NCI-H526 (cell line): Measurements from ENCODE around the gene STARD3NL.
"Not testable (repeated sequence)": the region's sequence is repeated elsewhere in the genome, so short reads cannot be mapped to it uniquely, and the experiment has no call there.

Experiments
- DNase-seq, 2 experiments: peaks; one replicate each; lab custom pipeline; 2025; lab: John Stamatoyannopoulos, UW

The STARD3NL gene

DNA sequence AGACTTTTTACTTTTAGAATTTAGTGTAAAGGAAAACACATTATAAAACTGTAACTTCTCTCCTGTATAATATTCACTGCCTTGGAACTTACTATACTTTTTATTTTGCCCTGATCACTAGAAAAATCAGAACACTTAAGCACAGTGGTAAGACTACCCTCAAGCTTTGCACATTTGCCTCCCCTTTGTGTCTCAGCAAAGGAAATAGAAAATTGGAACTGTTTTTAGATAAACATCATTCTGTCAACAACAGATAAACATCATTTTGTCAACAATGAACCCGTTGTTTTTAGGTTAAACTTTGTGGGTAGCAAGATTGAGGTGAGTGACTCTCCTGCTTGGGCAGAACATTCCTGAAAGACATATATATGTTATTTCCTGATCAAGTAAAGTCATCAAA, 86.6 kb downstream of the STARD3NL start:
- not testable (repeated sequence) for DNase-seq

DNA sequence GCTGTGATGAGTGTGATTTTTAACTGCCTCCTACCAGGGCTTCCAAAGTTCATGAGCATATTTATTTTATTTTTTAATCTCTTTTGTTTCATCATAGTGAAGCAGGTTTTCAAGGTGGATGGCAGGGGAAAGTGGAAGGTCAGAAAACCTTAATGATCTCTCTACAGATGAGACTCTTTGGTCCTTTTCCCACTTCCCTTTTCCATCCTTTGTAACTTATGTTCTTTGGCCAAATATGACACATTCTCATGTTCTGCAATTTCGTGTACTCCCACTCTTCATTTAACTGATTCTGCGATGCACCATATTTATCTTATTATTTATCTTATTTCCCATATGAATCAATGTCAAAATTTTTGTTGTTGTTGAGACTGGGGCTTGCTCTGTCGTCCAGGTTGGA, 87.9 kb downstream of the STARD3NL start:
- DNase-seq: not testable (repeated sequence)

DNA sequence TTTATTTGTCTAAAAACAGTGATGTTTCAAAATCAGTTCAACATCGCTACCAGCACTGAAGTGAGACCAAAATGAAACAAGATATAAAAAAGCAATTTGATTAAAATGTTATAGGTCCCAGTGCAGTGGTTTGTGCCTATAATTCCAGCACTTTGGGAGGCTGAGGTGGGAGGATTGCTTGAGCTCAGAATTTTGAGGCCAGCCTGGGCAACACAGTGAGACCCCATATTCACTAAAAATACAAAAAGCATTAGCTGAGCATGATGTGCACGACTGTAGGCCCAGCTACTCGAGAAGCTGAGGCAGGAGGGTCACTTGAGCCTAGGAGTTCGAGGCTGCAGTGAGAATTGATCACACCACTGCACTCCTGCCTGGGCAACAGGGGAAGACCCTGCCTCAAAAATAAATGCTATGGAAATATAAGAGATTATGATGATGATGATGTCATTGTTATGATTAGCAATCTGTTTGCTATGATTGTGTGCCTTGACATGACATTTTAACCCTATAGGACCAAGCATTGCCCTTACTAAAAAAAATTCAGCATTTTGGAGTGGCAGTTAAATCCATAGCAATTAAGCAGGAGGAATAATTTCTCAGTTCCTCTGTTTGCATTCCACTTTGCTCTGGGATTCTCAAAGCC, 91.8 kb downstream of the STARD3NL start:
- DNase-seq: not testable (repeated sequence)

DNA sequence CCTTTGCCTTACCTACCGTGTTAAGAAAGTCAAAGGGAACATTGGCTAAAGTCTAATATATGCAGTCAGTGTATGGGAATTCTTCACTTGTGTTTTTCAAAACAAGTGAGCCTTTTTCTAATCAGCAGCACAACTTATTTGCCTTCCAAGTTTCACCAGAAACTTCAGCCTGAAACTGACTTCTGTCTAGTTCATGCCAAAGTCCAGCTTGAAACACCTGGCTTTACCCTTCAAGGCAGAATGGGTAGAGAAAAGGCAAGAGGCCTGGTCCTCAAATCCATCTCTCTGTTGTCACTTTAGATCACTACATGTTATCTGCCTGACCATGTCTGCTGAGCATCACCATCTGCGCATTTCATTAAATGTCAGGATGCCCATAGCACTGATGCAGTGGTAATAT, 92.4 kb downstream of the STARD3NL start:
- DNase-seq: not testable (repeated sequence)

DNA sequence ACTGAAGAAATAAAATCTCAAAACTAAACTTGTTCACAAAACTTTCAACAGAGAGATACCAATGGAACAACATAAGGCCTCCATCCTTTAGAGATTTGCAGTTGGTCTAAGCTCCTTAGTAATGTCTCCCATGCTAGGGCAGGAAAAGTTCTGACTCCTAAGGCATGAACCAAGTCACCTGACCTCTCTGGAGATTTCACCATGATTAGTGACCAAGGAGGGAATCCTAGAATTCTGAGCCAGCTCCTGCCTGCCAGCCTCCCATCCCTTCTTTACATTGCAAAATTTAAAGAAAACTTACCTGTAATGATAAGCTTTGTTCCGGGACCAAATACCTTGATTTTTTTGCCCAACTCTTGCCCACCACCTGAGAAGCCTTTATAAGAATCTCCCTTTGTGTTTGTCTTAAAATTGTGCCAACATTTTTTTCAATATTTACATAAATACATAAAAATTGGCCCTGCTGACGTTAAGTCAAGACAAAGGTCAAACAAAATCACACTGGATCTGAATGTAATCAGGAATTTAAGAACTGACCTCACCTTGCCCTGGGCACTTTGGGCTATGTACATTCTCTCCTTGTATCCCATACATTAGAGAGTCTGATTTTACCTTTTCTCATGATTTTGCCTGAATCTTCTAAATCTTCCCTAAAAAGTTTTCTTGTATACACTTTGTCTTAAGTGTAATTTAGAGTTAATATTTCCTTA, 95.4 kb downstream of the STARD3NL start, which contains the start of gene TARP:
TSS of gene TARP (minus strand) at position 351 of the 710 bp plus-strand sequence.
- no peak for DNase-seq

DNA sequence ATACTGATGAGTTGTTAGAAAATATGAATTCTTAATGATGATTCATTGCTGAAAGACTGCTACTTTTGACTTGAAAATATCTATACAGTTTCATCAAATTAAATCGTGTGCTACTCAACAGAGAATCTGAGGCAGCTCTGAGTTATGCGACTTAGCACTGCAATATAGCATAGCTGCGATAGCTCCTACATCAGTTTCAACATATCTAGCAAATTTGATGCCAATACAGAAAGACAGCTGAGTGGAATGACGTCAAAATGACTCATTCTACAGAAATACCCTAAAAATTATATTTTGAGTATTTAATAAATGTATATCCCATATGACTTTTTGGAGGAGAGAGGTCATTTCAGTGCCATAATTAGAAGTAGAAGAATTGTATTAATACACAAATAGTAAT, 96.4 kb downstream of the STARD3NL start:
- DNase-seq: no peak

DNA sequence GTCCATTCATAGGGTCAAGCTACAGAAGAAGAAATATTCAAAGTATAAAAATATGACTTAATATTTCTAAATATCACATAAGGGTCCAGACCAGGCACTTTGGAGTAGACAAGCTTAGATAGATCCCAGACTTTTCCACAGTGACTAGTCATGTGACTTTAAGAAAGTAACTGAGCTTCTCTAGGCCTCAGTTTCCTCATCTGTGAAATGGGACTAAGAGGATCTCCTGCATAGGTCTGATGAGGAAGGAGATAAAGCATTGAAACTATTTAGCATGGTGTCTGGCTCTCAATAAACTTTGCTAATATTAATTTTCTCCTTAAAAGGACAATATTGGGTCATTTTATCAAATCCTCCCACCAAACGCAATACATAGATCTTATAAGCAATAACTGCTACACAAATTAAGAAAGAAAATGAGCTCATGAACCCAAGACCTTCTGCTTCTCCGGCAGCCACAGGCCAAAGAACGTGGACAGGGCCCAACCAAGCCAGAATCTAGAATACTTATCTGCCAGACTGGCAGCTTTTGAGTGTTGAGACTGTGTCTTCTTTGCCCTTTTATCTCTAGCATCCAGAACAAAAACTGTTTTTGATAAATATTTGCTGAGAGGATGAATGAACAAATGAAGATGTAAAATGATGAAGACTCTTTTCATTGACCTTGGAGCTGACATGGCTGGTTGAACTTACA, 97.0 kb downstream of the STARD3NL start:
- no peak for DNase-seq

DNA sequence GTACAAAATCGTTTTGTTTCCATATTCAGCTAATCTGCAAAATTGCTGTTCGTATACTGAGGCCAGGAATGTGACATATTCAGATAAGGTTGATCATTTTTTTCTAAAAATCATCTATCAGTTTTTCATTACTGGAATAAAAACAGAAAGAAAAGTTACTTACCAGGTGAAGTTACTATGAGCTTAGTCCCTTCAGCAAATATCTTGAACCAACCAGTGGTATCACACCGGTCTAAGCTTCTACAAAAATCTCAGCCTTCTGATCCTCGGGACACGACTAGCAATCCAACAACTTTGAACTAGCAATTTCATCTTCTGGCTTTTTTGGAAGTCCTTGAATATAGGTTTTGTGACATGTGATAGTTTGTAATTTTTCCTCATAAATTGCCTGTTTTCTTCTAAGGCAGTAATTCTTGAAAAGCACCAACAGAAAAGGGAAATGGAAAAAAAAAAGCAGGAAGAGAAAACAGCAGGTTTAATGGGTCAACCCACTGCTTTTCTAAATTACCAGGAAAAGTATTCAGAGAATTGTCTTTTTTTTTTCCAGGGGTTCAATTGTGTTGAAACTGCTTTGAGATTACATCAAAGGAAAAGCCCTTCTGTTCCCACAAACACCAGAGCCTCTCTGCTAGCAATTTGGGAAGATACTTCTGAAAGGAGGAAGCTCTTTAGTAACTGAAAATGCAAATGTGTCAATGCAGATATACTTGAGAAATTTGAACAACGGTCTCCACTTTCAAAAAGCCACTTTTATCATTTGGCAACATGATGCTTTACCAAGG, 98.2 kb downstream of the STARD3NL start:
- no peak for DNase-seq

DNA sequence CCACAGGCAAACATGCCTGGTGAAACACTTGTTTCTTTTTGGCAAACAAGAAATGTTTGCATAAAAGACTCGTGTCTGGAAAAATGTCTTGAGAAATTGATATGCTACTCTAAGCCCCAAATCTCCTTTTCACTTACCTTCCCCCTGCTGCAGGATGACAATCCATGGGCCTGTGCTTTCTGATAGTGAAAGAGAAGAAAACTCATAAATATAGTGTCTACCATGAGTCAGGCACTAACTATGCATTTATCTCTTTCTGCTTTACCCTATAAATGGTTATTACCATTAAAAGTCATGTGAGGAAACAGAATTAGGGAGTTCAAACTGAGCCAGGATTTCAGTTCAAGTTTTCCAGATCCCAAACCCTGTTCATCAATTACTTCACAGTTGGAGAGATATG, 102.0 kb downstream of the STARD3NL start:
- DNase-seq: no peak
